HL-60 (cell line): ENCODE results near the gene FABP7.

Experiments
- DNase-seq, 2 experiments: peaks; one replicate each; pipeline ENCODE4 v3.0.0-alpha.2; 2010 to 2020; ENCODE audit warnings: low read depth in 1 of 2, low spot score in 1 of 2
- H3K27ac ChIP-seq: fragments of 250-450 bp; sonication (Bioruptor Pico); replicated peaks from 2 replicates; pipeline ENCODE4 v1.5.1; 2020; ENCODE audit warnings: mild to moderate bottlenecking, moderate library complexity
- H3K27me3 ChIP-seq: fragments of 250-450 bp; sonication (Bioruptor Pico); 2 replicates; pipeline ENCODE4 v1.5.1; 2021; ENCODE audit warnings: mild to moderate bottlenecking, moderate library complexity; ENCODE audit not compliant: insufficient read depth, poor library complexity, severe bottlenecking
- H3K4me3 ChIP-seq: replicated peaks from 2 replicates; pipeline ENCODE4 v1.5.1; 2011; ENCODE audit warnings: mild to moderate bottlenecking, control low read depth, low read length; ENCODE audit not compliant: insufficient read depth
- CTCF ChIP-seq: IDR thresholded peaks from one replicate; pipeline ENCODE4 v1.5.1; 2011; ENCODE audit warnings: low read length, control low read depth, inconsistent platforms; ENCODE audit not compliant: insufficient read depth
- GABPA ChIP-seq: IDR thresholded peaks from 2 replicates; pipeline ENCODE4 v1.6.1; 2012; ENCODE audit warnings: low read depth
- POLR2AphosphoS5 ChIP-seq: IDR thresholded peaks from 2 replicates; pipeline ENCODE4 v1.6.1; 2012; ENCODE audit warnings: low read depth
- REST ChIP-seq: IDR thresholded peaks from 2 replicates; pipeline ENCODE4 v1.6.1; 2012; ENCODE audit warnings: low read depth; ENCODE audit not compliant: insufficient replicate concordance
- SPI1 ChIP-seq: IDR thresholded peaks from 2 replicates; pipeline ENCODE4 v1.6.1; 2012; ENCODE audit warnings: low read depth, mild to moderate bottlenecking, borderline replicate concordance

The FABP7 gene

GRCh38 chr6:122753688-122754056 is 25.8 kb upstream of the FABP7 start:
- Histone ChIP-seq H3K27ac (no peak overlapping the region), H3K27me3 (no peaks in the 10 kb centered on the region), H3K4me3 (no peak overlapping the region)
- TF ChIP-seq POLR2AphosphoS5 (no peak), CTCF (no peak), REST (no peak), SPI1 (no peak)
- DNase-seq, result no peak

- Histone ChIP-seq H3K4me3 (no peak overlapping the region), H3K27me3 (no peaks in the 10 kb centered on the region), H3K27ac (no peak overlapping the region)
- TF ChIP-seq SPI1, result no peak
- no peak for TF ChIP-seq REST
- no peak for TF ChIP-seq POLR2AphosphoS5
- no peak for TF ChIP-seq GABPA
- TF ChIP-seq CTCF, result no peak
- no peak for DNase-seq
Measured at GRCh38 chr6:122754191-122754731, 25.3 kb upstream of the FABP7 start.

DNA sequence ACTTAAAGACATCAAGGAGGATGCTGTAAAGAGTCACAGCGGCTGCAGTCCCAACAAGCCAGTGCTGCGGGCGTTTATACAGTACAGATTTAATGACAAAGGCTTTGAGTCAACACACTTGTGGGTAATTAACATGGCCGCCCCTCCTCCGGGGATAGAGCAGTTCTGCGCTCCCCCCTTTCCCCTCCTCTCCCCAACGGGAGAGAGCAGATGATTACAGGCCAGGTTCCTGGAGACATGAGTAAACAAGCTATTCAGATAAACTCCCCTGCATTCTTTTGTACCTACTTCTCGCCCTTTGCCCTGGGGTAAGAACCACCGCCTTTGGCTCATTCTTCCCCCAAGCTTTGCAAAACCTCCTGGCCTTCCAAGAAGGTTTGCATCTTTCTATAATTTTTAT is 23.6 kb upstream of the FABP7 start:
- DNase-seq, result no peak
- no peaks in the 10 kb centered on the region for H3K27me3 ChIP-seq
- no peak overlapping the region for H3K4me3 ChIP-seq
- H3K27ac ChIP-seq, result no peak overlapping the region
- TF ChIP-seq REST, result no peak
- no peak for TF ChIP-seq GABPA
- no peak for TF ChIP-seq POLR2AphosphoS5
- TF ChIP-seq SPI1, result no peak
- no peak for TF ChIP-seq CTCF
